Right renal cortex interstitium (tissue), 3 donors: Measurements from ENCODE around the gene ATE1. TPM values are rescaled to one million over a fixed set of nuclear protein-coding genes. Genes with fewer than 3 reads are reported as not detected.

Experiments
- DNase-seq, 3 donors: peaks; one replicate each; pipeline ENCODE4 v3.0.0-alpha.2; 2013; ENCODE audit warnings: low read depth in 3 of 3, low spot score in 2 of 3
- polyA plus RNA-seq, 3 donors: library from polyadenylated mRNA; unstranded; fragments of 120-200 nt; gene quantifications; one replicate each; pipeline ENCODE4 v1.2.1, GENCODE V29; 2013; ENCODE audit not compliant: insufficient read length in 3 of 3

The ATE1 gene
- polyA plus RNA-seq, 3 donors, result 36.8 to 45.7 (median 43.2) TPM

GRCh38 chr10:121880895-121881294 is 46.9 kb downstream of the ATE1 start:
- no peak for DNase-seq

GRCh38 chr10:121879476-121879875 is 48.4 kb downstream of the ATE1 start:
- DNase-seq, result no peak

DNA sequence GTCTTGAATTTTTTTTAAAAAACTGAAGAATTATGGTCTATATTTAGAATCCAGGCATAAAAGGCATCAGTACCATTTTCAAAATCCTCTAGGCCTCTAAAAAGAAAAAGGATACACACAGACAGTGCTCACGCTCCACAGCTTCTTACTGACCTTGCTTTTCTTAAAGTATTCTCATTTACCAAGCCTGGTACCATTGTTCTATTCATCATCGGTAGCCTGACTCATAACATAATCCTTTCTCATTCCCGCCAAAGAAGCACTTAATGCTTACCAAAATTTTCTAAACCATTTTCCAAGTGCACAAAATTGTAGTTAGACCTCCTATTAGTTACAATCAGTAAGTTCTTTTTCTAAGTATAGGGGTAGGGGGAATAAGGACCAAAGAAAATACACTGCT is 54.6 kb downstream of the ATE1 start:
- no peak for DNase-seq

- no peak for DNase-seq
Observed at GRCh38 chr10:121870413-121870812, 57.4 kb downstream of the ATE1 start.

GRCh38 chr10:121865554-121865953 is 62.3 kb downstream of the ATE1 start:
- peak in 2 of 3 donors; percentile 41 to 56 for DNase-seq

DNA sequence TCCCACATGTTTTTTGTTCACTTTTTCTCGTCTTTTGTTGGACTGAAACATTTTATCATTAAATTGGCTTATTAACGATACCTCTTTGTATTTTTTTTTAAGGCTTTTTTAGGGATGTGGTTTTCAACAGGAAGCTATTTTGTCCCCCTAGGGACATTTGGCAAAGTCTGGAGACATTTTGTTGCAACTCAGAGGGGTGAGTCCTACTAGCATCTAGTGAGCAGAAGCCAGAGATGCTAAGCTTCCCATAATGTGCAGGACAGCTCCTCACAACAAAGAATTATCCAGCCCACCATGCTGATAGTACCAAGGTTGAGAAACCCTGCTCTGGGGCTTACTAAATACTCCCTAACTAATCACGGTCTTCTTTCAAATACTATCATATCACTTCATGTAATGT is 63.2 kb downstream of the ATE1 start:
- no peak for DNase-seq

GRCh38 chr10:121864168-121864567 is 63.7 kb downstream of the ATE1 start:
- no peak for DNase-seq

- no peak for DNase-seq
Observed at GRCh38 chr10:121862649-121863048, 65.2 kb downstream of the ATE1 start.

DNA sequence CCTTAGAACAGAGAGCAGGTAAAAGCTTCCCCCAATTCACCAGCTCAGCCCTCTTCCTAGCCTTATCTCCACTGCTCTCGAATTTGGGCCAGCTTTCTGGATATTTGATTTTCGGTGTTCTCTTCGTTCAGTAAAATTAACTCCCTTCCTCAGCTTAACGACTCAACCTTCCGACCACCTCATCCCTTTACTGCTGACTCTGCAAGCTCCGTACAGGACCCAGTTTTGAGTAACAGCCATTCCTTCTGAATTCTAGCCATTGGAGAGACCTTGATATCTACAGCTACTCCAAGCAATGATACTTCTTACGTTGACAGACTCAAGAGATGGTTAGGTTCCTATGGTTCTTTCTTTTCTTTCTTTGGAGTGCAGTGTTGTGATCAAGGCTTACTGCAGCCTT is 65.8 kb downstream of the ATE1 start:
- no peak for DNase-seq

GRCh38 chr10:121860810-121861209 is 67.0 kb downstream of the ATE1 start:
- DNase-seq, result no peak

GRCh38 chr10:121854809-121855445 is 72.9 kb downstream of the ATE1 start:
- no peak for DNase-seq

DNA sequence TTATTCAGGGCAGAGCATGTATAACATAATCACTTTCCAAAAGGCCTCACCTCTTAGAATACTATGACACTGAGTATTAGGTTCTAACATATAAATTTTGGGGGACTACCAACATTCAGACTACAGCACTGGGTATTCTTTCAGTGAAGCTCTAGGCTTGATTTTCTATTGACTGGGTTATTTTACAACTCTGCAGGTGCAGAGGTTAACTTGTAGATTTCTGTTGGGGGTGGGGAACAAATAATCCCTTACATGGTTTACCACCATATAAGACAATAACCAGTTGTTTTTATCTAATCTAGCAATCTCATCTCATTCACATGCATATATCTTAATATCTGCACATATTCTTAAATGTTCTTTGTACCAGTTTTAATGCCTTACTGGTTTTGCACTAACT is 73.9 kb downstream of the ATE1 start:
- DNase-seq, result no peak

DNA sequence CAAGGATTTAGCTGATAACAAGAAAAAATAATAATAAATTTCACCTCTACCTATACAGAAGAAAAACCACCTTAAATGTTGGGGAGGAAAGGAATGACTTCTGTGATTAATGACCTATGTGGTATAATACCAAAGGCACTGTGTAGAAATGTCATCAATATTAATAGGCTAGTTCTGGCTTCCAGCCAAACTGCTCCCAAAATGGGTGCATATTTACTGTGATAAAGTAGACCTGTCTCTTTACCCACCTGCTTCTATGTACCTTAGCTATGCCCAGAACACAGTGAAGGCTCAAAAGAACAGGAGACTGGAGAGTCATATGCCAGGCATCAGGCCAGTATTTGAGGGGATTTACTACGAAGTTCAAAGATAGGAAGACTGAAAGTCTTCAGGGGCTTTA is 76.0 kb downstream of the ATE1 start:
- DNase-seq, result no peak

- DNase-seq, result no peak
Observed at GRCh38 chr10:121848082-121848481, 79.7 kb downstream of the ATE1 start.

DNA sequence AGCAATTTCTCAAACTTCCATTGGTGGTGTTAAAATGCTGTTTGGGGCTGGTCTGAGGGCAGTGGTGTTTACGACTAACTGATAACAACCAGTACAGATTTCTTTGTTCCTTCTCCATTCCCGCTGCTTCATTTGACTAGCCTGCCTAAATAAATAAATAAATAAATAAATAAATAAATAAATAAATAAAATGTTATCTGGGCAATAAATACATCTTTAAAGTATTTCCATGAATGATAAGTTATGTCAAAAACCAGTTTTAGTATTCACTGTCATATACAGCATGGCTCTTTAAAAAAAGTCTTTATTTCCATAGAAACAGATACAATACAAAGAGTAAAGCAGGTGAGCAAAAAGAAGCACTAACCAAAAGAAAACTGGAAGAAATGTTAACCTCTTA is 81.3 kb downstream of the ATE1 start:
- DNase-seq, result no peak

- no peak for DNase-seq
Observed at GRCh38 chr10:121845044-121845784, 82.6 kb downstream of the ATE1 start.

GRCh38 chr10:121844537-121844936 is 83.3 kb downstream of the ATE1 start:
- DNase-seq, result no peak

GRCh38 chr10:121843379-121843778 is 84.5 kb downstream of the ATE1 start:
- DNase-seq, result no peak

- no peak for DNase-seq
Observed at GRCh38 chr10:121841862-121842261, 86.0 kb downstream of the ATE1 start.

GRCh38 chr10:121838931-121839330 is 88.9 kb downstream of the ATE1 start:
- DNase-seq, result no peak

- DNase-seq, result no peak
Observed at GRCh38 chr10:121838149-121838548, 89.7 kb downstream of the ATE1 start.

DNA sequence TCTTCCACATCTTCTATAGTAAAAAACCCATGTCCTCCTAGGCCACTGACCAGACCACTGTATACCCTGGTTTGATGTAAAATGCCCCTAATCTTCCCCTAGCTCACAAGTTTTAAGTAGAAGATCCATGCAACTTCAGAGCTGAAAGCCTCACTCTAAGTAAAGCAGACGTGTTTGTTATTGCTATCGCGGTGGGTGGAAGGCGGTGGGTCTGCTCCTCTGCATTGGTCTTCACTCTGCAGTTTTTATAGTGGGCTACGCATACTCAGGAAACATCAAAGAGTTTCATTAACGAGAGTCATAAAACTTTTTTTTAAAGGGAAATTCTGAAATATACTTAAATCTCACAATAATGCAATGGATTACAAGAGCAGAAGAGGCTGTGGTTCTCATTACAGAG is 91.7 kb downstream of the ATE1 start:
- DNase-seq, result no peak

DNA sequence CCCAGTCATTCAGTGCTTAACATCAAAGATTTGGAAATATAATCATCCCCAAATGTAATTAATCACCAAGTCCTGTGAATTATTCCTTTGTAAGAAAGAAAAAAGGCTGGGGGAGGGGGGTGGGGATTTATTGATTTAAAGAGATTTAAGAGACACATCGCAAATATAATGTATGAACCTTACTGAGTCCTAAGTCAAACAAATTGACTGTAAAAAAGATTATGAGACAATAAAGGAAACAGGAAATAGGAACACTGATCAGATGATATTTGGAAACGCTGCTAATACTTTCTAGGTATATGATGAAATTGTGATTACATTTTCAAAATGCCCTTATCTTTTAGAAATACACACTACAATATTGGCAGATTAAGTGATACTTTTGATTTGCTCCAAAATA is 92.5 kb downstream of the ATE1 start:
- DNase-seq, result no peak
